GM18909 (cell line): ENCODE measurements around the gene ADAM29.
"Not testable (repeated sequence)": the region's sequence is repeated elsewhere in the genome, so short reads cannot be mapped to it uniquely, and the experiment has no call there.

Source experiments
- ATAC-seq: cut with Tn5 transposase; IDR thresholded peaks from one replicate; pipeline ENCODE4 v1.9.1; 2021; ENCODE audit warnings: mild to moderate bottlenecking; ENCODE audit not compliant: unreplicated experiment, poor library complexity

ADAM29 gene

DNA sequence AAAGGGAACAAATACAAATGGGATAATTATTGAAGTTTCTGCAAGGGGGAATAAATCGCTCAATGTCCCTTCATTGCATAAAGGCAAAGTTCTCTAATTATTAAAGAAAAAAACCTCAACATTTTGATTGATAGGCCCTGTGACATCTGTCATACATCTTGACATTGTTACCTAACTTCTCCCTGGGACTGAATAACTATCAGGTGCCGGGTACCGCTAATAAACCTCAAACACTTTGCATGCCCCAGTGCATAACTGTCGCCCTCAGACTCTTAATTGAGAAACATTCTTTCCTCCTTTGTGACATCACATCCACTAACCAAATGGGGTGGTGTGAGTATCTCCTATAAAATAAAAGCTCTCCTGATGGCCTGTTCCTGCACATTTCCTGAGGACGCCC, at the start of gene ADAM29:
Gene ADAM29 (plus strand): TSS at position 301 of the 400 bp plus-strand sequence. CDS start 57,168 bp downstream, outside the sequence.
- ATAC-seq = no peak

DNA sequence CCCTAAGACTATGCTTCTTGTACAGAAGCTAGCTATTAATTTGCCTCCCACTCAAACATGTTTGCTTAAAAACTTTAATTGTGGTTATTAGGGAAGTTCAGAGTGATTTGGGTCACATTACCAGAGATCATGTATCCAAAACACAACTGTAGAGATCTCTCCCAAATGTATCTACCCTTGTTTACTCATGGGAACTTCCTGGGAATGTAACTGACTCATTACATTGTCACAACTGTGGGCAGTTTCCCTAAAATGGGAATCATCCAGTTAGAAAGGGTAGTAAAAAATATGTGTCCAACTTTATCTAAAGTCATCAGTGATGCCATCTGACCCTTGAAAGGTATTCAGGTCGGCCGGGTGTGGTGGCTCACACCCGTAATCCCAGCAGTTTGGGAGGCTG, 48.8 kb upstream of the ADAM29 start:
- ATAC-seq = no peak

DNA sequence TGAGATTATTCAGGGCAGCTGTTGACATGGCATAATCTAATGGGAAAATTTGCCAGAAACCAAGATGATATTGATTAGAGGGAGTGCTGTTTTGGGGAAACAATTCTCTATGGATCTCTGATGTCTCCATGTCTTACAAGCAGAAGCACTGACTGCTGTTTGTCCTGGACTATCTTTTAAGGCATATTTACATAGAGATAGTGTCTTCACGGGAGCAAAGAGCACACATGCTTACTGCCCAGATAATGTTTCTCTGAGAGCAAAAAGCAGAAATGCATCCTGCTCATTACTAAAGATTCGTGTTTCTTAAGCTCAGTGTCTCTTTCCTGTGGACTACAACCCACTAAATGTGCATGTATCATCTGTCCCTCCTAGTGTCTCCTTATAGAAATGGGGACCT, 47.8 kb upstream of the ADAM29 start:
- ATAC-seq = no peak

DNA sequence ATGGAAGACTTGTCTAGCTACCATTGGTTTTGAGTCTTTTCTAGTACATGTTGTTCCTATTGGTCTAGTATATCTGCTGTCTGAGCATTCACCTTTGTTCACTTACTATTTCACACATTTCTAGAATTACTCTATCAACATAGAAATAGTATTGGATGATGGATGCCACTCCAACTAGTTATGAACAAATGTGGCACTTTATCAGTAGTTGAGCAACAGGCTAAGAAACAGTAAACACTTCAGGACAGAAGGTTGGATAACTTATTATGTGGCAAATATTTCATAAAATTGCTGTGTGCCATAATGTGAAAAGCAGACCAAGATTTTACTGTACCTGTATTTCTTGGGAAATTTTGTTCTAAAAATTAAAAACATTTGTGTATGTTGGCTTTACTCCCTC, 46.8 kb upstream of the ADAM29 start:
- ATAC-seq = no peak

DNA sequence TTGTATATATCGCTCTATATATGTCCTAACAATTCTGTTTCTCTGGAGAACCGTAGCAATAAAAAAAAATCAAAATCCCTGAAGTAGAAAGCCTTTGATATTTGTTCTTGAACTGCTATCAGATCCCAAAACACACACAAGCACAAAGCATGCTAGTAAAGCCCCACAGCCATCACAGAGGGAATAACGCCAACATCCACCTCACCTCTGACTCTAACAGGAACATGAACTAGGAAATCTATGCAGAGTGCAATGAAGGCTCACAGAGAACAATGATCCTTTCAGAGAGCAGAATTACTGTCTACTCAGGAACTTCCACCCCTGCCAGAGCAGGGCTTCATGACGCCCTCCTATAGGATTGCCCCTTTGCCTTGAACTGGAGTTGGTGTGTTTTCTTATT, 45.0 kb upstream of the ADAM29 start:
- ATAC-seq = not testable (repeated sequence)

DNA sequence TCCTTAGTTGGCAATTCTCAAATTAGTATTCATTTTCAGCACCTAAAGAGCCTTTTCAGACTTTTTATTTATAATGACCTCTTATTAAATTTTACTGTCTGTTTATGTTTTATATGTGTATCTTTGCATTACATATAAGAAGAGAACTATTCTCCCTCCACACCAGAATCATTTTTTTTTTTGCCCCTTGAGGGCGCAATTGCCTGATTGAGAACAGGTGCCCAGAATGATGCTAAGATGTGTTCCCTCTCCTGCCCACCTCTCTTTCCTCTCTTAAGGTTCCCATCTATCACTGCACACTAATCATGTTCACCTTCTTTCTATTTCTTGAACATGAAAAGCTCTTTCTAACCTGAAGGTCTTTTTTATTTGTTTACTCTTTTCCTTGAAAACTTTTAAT, 44.2 kb upstream of the ADAM29 start:
- ATAC-seq = peak; percentile 57

DNA sequence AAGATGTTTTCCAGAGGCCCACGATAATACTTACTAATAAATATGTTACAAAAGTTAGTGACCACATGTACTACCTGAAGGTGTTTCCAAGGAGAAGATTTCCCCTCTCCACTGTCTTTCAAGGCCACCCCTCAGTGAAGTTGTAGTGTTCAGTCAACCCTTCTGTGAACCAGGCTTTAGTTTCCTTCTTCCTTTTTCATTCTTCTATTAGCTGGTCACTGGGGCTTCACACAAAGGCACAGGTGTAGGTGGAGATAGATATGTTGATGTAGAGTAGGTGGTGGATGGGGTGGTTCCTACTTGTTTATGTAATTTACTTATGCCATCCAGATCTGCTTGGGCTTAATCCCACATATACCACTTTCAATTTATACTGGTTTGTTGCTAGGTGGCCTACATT, 43.3 kb upstream of the ADAM29 start:
- ATAC-seq = no peak

DNA sequence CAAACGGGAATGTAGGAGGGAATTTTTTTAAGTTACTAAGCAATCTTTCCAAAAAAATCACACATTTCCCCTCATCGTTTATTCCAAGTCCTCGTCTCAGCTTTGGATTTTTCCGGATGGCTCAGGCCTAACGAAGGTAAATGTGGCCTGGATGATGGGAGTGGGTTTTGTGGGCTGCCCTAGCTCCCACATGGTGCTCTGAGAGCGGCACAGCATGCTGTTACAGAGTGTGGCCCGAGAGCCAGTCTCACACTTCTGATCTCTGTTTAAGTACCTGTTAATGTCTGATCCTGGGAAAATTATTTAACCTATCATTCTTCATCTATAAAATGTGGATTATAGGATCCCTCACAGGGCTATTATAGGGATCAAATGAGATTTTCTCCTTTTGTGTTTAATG, 38.2 kb upstream of the ADAM29 start:
- no peak for ATAC-seq

DNA sequence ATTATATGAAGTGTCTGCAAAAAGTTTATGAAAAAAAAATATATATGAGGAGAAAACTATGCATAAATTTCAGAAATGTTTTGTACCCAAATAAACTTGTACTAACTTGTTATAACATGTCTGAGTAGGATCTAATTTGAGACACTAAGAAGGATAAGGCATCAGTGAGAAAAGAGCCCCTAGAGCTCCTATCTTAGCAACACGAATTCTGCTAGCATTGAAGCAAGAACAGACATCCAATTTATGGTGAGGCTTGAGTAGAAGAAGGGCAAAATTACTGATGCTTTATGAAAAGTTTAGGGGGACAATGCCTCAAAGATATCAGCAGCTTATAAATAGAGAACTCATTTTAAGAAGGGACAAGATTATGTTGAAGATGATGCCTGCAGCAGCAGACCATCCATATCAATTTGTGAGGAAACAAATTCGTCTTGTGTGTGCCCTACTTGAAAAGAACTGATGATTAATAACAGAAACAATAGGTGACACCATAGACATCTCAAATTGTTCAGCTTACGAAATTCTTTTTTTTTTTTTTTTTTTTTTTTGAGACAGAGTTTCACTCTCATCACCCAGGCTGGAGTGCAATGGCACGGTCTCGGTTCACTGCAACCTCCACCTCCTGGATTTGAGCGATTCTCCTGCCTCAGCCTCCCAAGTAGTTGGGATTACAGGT, 35.7 kb upstream of the ADAM29 start:
- no peak for ATAC-seq

DNA sequence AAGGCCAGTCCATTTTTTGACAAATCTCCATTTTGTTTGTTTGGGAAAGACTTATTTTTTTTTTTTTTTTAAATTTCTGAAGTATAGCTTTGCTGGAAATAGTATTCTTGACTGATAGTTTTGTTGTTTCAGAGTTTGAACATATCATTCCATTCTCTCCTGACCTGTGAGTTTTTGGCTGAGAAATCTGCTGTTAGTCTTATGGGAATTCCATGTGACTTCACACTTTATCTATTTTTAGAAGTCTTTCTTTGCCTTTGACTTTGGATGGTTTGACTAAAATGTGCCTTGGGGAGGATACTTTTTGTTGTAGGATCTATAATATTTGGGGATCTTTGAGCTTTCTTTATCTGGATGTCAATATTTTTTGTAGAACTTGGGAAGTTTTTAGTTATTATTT, 10.7 kb upstream of the ADAM29 start:
- no peak for ATAC-seq

DNA sequence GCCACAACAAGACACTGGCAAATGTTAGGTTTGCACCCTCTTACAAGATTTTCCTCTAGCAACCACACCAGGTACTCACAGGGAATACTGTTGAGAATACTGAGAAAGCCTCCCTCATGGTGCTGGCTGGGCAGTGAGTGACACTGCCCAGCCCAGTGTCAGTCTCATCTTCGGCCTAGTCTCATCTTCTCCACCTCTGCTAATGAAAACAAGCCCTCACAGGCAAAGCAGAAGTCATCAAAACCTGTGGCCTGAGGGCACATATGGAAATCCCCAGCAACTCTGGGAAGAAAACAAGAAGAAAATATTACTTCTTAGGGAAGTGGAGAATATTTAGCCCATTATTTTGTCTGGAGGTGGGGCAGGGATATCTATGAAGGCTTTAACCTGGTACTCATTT, 7.9 kb upstream of the ADAM29 start:
- no peak for ATAC-seq

DNA sequence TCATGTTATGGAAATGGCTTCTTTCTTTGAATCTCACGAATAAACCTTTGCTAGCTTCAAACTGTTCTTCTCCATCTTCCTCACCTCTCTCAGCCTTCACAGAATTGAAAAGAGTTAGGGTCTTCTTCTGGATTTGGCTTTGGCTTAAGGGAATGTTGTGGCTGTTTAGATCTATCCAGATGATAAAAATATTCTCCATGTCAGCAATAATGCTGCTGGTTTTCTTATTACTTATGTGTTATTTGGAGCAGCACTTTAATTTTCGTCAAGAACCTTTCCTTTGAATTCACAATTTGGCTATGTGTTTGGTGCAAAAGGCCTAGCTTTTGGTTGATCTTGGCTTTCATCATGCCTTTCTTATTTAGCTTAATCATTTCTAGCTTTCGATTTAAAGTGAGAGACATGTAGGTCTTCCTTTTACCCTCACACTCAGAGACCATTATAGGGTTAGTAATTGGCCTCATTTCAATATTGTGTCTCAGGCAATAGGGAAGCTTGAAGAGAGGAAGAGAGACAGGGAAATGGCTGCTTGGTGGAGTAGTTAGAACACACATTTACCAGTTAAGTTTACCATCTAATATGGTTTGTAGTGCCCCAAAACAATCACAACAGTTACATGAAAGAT, 5.1 kb upstream of the ADAM29 start:
- no peak for ATAC-seq

DNA sequence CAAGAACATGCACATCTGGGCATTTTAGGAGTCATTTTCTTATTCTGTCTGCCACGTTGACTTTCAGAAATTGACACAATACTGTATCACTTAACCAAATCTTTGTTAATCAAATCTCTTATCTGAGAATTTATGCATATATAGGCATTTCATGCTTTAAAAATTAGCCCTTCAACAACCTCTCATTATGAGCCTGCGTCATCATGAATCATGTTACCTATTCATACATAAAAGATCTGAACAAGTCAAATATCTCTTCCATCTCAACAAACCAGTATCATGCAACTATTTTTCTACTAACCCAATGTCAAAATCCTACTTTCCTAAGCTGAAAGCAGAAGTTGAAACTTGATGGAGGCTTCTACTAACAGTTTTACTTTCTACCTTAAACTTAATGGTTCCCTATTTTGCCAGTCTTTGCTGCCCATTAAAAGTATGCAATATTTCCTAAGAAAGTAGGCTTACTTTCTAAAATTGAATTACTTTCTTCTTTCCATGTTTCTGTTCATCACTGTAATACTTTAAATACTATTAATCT, 1.8 kb downstream of the ADAM29 start:
- ATAC-seq = no peak

DNA sequence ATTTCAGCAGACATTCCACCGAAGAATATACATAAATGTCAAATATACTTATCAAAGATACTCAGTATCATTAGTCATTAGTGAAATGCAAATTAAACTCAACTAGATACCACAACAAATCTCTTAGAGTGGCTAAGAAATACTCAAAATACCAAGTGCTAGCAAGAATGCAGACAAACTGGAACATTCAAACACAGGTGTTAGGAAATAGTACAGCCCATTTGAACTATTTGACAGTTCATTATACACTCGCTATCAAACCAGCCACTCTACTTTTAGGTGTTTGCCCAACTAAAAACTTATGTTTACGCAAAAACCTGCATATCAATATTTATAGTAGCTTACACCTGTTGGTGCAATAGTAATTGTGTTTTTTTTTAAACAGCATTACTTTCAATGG, 8.8 kb downstream of the ADAM29 start:
- no peak for ATAC-seq

DNA sequence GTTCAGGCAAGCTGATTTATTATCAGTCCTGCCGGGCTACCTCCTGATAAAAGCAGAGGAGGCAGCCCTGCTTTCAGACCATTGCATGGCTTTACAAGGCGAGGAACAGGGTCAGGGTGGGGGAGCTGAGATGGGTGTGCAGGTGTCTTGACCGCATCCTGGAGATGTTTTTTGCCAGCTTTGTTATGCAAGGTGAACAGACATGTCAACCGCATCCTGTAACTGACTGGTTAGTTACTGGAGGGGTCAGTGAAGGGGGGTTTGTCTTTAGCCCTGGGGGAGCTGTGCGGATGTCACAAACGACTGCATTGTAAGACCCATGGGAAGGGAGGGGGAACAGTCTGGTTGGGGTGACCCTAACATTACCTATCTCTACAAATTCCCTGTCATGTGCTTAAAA, 10.0 kb downstream of the ADAM29 start:
- ATAC-seq = peak; percentile 68

DNA sequence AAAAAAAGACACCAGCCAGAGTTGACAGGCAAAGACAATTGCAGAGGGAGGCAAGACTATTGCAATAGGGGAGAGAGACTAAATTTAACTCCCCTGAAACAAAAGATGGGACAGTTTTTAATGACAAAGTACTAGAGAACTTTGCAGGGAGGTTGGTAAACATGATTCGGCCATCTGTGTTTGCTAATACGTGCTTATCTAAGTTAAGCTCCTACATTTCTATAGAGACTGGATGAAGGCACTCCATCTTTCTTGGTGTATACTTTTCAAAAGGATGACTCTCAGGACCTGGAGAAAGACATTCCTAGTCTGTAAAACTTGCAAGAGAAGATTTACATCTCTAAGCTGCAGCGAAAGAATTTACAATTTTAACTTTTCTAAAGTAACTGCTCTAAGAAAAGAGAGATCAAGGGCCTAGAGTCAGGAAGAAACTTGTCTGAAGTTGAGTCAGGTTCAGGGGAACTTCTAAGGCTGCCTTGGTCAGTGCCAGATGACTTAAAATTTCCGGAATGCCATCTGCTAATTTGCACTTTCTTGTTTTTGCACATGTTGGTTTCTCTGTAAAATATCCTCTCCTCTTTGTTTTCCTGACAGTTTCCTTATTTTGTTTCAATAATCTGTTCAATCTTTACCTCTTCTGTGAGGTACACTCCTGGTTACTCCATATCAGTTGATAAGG, 10.6 kb downstream of the ADAM29 start:
- no peak for ATAC-seq

DNA sequence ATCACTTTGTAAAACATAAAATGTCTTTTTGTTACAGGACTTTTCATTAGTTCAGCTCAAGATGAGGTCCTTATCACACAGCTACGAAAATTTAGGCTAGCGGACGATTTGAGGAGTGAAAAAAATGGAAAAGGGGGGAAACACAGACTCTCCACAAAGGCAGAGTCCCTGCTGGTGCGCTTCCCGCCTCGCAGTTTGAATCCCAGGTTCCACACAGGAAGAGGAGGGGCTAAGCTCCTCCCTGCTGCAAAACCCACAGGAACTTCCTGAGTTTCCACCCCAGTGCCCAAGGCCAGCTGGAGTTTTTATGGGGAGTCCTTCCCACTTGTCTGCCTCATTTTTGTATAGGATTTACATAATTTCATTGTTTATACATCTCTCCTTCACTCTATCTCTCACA, 11.2 kb downstream of the ADAM29 start:
- no peak for ATAC-seq

DNA sequence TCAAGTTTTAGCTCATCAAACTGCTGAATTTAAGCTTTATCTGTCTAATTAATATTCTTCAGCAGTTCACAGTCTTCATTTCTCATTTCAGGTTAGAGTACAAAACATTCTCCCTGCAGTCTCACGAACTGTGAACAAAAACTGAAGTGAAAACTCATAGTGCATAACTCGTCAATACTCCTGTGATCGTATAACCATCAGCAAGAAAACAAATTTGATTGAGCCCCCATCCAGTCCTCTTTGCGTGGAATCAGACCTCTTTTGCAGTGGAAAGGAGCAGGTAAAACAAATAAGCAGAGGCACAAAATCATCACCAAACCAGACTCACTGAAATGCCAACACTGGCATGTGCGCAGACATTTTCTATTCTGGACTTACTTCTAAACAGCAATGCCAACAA, 12.7 kb downstream of the ADAM29 start:
- no peak for ATAC-seq

DNA sequence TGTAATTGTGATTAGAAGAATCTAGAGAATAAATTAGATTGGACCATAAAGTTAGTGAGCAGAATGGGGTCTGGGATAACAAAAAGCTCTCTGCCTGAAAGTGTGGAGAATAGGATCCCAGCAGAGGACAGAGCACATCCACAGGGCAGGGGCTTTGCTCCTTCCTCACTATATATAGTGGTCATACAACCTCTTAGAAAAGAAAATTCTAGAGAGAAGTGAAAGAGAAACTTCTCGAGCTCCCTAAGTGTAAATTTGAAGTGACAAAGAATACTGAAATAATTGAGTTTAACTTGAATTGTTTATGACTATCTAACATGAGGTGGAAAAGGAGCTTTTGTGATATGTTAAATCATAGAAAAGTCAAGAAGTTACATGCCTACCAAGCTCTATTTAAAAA, 14.9 kb downstream of the ADAM29 start:
- ATAC-seq = no peak

DNA sequence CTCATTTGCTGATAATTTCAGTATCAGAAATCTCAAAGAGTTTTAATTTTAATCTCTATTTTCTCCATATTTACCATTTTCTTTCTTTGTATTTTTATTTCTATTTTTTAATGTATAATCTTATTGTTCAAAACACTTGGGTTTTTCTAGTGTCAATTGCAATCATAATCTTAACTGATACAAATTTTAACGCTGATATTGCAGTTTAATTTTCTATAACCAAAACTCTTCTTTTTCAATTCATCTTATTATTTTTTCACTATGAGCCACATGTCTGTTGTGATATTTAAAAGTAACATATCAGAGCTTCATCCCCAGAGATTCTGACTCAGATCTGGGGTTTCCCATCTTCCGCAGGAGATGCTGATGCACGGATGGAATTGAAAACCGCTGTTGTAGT, 16.2 kb downstream of the ADAM29 start:
- ATAC-seq = no peak

DNA sequence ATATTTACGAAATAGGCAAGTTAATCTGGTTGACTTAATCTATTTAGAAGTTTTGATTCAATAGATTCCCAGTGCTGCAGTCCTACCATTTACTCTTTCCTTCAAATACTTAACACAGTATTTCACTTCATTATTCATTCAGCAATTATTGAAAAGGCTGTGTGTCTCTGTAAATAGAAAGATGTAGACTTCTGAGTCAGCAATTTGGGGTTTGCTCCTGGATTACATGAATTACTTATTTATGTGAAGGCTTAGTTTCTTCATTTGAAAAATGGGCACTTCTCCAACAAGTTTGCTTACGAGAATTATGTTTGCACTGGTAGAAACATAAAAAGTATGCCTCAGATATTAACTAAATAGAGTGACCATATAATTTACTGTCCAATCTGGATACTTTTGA, 17.4 kb downstream of the ADAM29 start:
- ATAC-seq = no peak

DNA sequence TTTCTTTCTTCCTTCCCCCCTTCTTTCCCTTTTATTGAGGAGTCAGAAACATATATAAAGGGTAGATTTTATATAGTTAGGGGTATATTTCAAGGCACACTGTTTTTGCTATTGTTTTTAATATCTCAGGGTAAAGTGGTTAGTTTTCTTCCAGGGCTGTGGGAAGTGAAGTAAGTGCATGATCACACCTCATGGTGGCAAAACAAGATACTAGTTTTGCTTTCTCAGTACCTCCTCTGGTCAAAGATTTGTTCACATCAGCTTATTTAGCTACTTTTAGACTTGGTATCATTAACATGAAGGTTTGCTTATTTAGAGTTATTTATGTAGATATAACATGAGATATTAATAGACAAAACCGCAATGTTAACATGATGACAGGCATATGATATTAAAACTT, 21.8 kb downstream of the ADAM29 start:
- no peak for ATAC-seq
